GM18517 (cell line): Measurements from ENCODE around the gene PTCRA.
"Not testable (repeated sequence)": the region's sequence is repeated elsewhere in the genome, so short reads cannot be mapped to it uniquely, and the experiment has no call there.

Experiments
- ATAC-seq: cut with Tn5 transposase; IDR thresholded peaks from one replicate; pipeline ENCODE4 v1.9.1; 2021; ENCODE audit warnings: mild to moderate bottlenecking, moderate library complexity; ENCODE audit not compliant: unreplicated experiment

PTCRA gene

GRCh38 chr6:42902429-42903263 is 13.2 kb upstream of the PTCRA start:
- ATAC-seq, result not testable (repeated sequence)

- no peak for ATAC-seq
These were observed 11.4 kb upstream of the PTCRA start for GRCh38 chr6:42904467-42904866.

GRCh38 chr6:42907336-42907735 is 8.5 kb upstream of the PTCRA start:
- no peak for ATAC-seq

GRCh38 chr6:42909835-42910234 is 6.0 kb upstream of the PTCRA start:
- ATAC-seq, result no peak

GRCh38 chr6:42911171-42912021 is 4.5 kb upstream of the PTCRA start:
- no peak for ATAC-seq

- no peak for ATAC-seq
These were observed 1.3 kb upstream of the PTCRA start for GRCh38 chr6:42914546-42914945.

- ATAC-seq, result no peak
These were observed 435 bp downstream of the PTCRA start for GRCh38 chr6:42916288-42916687.

- no peak for ATAC-seq
These were observed 5.9 kb downstream of the PTCRA start for GRCh38 chr6:42921801-42922200.

- no peak for ATAC-seq
These were observed 7.8 kb downstream of the PTCRA start for GRCh38 chr6:42923666-42924065.

- ATAC-seq, result no peak
These were observed 9.5 kb downstream of the PTCRA start for GRCh38 chr6:42925248-42925857.

- ATAC-seq, result peak; percentile 77
These were observed 13.3 kb downstream of the PTCRA start, which contains the start of gene CNPY3 for GRCh38 chr6:42928986-42929820. CNPY3 (plus strand) TSS chr6:42929480; CDS start chr6:42929571, 91 bp downstream.

- peak; percentile 53 for ATAC-seq
These were observed 14.0 kb downstream of the PTCRA start for GRCh38 chr6:42929821-42930360.

- ATAC-seq, result no peak
These were observed 16.6 kb downstream of the PTCRA start for GRCh38 chr6:42932412-42932811.

GRCh38 chr6:42933205-42933604 is 17.4 kb downstream of the PTCRA start:
- no peak for ATAC-seq

- ATAC-seq, result no peak
These were observed 19.5 kb downstream of the PTCRA start for GRCh38 chr6:42935322-42935721.

GRCh38 chr6:42936398-42936797 is 20.5 kb downstream of the PTCRA start:
- ATAC-seq, result no peak

- no peak for ATAC-seq
These were observed 21.9 kb downstream of the PTCRA start for GRCh38 chr6:42937548-42938427.

- no peak for ATAC-seq
These were observed 22.6 kb downstream of the PTCRA start for GRCh38 chr6:42938428-42938796.
